PC-3 (cell line): ENCODE data around the gene DAAM2.

Experiments
- EZH2 ChIP-seq: fragments of 300-600 bp; sonication (generic); IDR thresholded peaks from one replicate; pipeline ENCODE4 v1.6.1; 2017; ENCODE audit warnings: antibody characterized with exemption, mild to moderate bottlenecking, low read length; ENCODE audit not compliant: unreplicated experiment
- EZH2phosphoT487 ChIP-seq: fragments of 300-600 bp; sonication (generic); IDR thresholded peaks from 2 replicates; pipeline ENCODE4 v1.6.1; 2018; ENCODE audit warnings: mild to moderate bottlenecking, antibody characterized with exemption, low read length, borderline replicate concordance
- TF ChIP-seq, protein P1 (sequence below): fragments of 300-600 bp; sonication (generic); conservative IDR thresholded peaks from 2 replicates; pipeline ENCODE4 v1.5.1; 2017; ENCODE audit warnings: antibody characterized with exemption, low read depth, mild to moderate bottlenecking, low read length

DNA sequence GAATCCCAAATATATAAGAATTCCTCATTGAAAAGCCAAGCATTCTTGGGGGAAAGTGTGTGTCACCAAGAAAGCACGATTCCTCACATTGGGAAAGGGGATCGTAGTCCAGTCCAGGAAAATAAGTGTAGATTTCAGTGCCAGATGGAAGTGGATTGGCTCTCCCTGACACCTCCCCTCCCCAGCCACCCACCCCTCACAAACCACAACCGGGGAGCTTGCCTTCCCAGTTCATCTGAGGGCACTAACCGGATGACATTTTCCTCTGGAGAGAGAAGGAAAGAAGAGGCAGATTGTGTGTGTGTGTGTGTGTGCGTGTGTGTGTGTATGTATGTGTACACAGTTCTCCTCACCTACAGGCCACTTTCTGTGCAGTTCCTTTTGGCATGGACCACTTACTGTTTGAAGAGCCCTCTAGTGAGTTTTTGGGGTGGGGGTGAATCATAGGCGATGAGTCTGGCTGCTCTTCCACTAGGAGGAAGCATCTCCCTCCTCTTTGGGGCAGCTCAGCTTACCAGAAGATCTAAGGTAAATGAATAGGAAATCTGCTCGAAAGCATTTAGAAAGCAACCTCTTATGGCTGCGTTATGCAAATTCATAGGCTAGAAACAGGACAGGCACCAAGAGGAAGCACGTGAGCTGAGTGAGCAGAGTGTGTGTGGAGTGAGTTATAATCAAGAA lies 20.8 kb downstream of the DAAM2 start:
- TF ChIP-seq, protein P1, sequence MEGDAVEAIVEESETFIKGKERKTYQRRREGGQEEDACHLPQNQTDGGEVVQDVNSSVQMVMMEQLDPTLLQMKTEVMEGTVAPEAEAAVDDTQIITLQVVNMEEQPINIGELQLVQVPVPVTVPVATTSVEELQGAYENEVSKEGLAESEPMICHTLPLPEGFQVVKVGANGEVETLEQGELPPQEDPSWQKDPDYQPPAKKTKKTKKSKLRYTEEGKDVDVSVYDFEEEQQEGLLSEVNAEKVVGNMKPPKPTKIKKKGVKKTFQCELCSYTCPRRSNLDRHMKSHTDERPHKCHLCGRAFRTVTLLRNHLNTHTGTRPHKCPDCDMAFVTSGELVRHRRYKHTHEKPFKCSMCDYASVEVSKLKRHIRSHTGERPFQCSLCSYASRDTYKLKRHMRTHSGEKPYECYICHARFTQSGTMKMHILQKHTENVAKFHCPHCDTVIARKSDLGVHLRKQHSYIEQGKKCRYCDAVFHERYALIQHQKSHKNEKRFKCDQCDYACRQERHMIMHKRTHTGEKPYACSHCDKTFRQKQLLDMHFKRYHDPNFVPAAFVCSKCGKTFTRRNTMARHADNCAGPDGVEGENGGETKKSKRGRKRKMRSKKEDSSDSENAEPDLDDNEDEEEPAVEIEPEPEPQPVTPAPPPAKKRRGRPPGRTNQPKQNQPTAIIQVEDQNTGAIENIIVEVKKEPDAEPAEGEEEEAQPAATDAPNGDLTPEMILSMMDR: no peak
- TF ChIP-seq EZH2 (no peak), EZH2phosphoT487 (no peak)
